ENCODE measurements around the gene DNAJA3.
A peak's percentile ranks its signal among the peaks of the same experiment; 100 is the strongest.

The DNAJA3 gene

GRCh38 chr16:4388271-4389021, 37.2 kb upstream of the DNAJA3 start:
- DNase-seq (ENCODE audit: low read depth), result no peak

GRCh38 chr16:4389051-4389955, 36.4 kb upstream of the DNAJA3 start:
- 0 out of 2 replicates have a peak, but pooled peaks have one; percentile 3 for TF ChIP-seq CTCF (IDR thresholded peaks at IDR 0.05; ENCODE audit: control insufficient read depth, extremely low read depth, insufficient read depth)
- DNase-seq (ENCODE audit: low read depth), result no peak
- no peak overlapping the region for H3K4me3 ChIP-seq (ENCODE audit: low read depth, low read length)

More at GRCh38 chr16:4388271-4389021, 37.2 kb upstream of the DNAJA3 start:
- TF ChIP-seq CTCF (IDR thresholded peaks at IDR 0.05; ENCODE audit: control insufficient read depth, extremely low read depth, insufficient read depth), result no peak
- no peak overlapping the region for H3K4me3 ChIP-seq (ENCODE audit: low read depth, low read length)

GRCh38 chr16:4390266-4391260, 35.1 kb upstream of the DNAJA3 start:
- DNase-seq (ENCODE audit: low read depth), result no peak
- no peak for TF ChIP-seq CTCF (IDR thresholded peaks at IDR 0.05; ENCODE audit: control insufficient read depth, extremely low read depth, insufficient read depth)
- no peak overlapping the region for H3K4me3 ChIP-seq (ENCODE audit: low read depth, low read length)

GRCh38 chr16:4391631-4392381, 33.9 kb upstream of the DNAJA3 start:
- no peak overlapping the region for H3K4me3 ChIP-seq (ENCODE audit: low read depth, low read length)
- no peak for DNase-seq (ENCODE audit: low read depth)
- TF ChIP-seq CTCF (IDR thresholded peaks at IDR 0.05; ENCODE audit: control insufficient read depth, extremely low read depth, insufficient read depth), result no peak

GRCh38 chr16:4392382-4393239, 33.1 kb upstream of the DNAJA3 start:
- no peak overlapping the region for H3K4me3 ChIP-seq (ENCODE audit: low read depth, low read length)
- DNase-seq (ENCODE audit: low read depth), result no peak
- no peak for TF ChIP-seq CTCF (IDR thresholded peaks at IDR 0.05; ENCODE audit: control insufficient read depth, extremely low read depth, insufficient read depth)

All from LNCaP clone FGC (cell line).